NT2/D1 (cell line): ENCODE results near the gene SPA17.

ENCODE experiments used
- YY1 ChIP-seq: IDR thresholded peaks from 2 replicates; pipeline ENCODE4 v1.6.1; 2011; ENCODE audit not compliant: insufficient read length, insufficient read depth
- ZNF274 ChIP-seq: IDR thresholded peaks from 2 replicates; pipeline ENCODE4 v1.6.1; 2011; ENCODE audit warnings: mild to moderate bottlenecking, low read depth, low read length

GRCh38 chr11:124699547-124699946 lies 25.8 kb downstream of the SPA17 start:
- no peak for TF ChIP-seq ZNF274
- no peak for TF ChIP-seq YY1
